ENCODE results near the gene OR4D6.

Gene OR4D6

GRCh38 chr11:59473015-59473414, 16.3 kb downstream of the OR4D6 start, which contains the start of gene OR4D10:
TSS of gene OR4D10 (plus strand) at chr11:59473315. CDS start at chr11:59477430, 4,115 bp downstream.
- Histone ChIP-seq H3K36me3 (ENCODE audit: control insufficient read depth, insufficient read depth, low read length) (no peaks in the 10 kb centered on the region), H3K27me3 (replicated peaks; ENCODE audit: control insufficient read depth, insufficient read depth, low read length) (no peaks in the 10 kb centered on the region), H3K4me3 (replicated peaks; ENCODE audit: low read depth, low read length) (no peak within 1 kb of the TSS)
- TF ChIP-seq CTCF (IDR thresholded peaks at IDR 0.05; ENCODE audit: insufficient read depth, low read length, poor library complexity, severe bottlenecking): no peak
- DNase-seq (ENCODE audit: extremely low read depth, insufficient read length): no peak

- Histone ChIP-seq H3K27me3 (replicated peaks; ENCODE audit: control insufficient read depth, insufficient read depth, low read length) (no peaks in the 10 kb centered on the region), H3K4me3 (replicated peaks; ENCODE audit: low read depth, low read length) (no peak overlapping the region), H3K36me3 (ENCODE audit: control insufficient read depth, insufficient read depth, low read length) (no peaks in the 10 kb centered on the region)
- TF ChIP-seq CTCF (IDR thresholded peaks at IDR 0.05; ENCODE audit: insufficient read depth, low read length, poor library complexity, severe bottlenecking): no peak
- DNase-seq (ENCODE audit: extremely low read depth, insufficient read length): no peak
Measured at GRCh38 chr11:59475176-59475575, 18.4 kb downstream of the OR4D6 start.

- no peak for DNase-seq (ENCODE audit: extremely low read depth, insufficient read length)
- no peak overlapping the region for H3K4me3 ChIP-seq (replicated peaks; ENCODE audit: low read depth, low read length)
- no peaks in the 10 kb centered on the region for H3K27me3 ChIP-seq (replicated peaks; ENCODE audit: control insufficient read depth, insufficient read depth, low read length)
- no peaks in the 10 kb centered on the region for H3K36me3 ChIP-seq (ENCODE audit: control insufficient read depth, insufficient read depth, low read length)
- TF ChIP-seq CTCF (IDR thresholded peaks at IDR 0.05; ENCODE audit: insufficient read depth, low read length, poor library complexity, severe bottlenecking): no peak
Measured at GRCh38 chr11:59479906-59480305, 23.1 kb downstream of the OR4D6 start.

- no peak for DNase-seq (ENCODE audit: extremely low read depth, insufficient read length)
- Histone ChIP-seq H3K4me3 (replicated peaks; ENCODE audit: low read depth, low read length) (no peak overlapping the region), H3K27me3 (replicated peaks; ENCODE audit: control insufficient read depth, insufficient read depth, low read length) (no peaks in the 10 kb centered on the region), H3K36me3 (ENCODE audit: control insufficient read depth, insufficient read depth, low read length) (no peaks in the 10 kb centered on the region)
- no peak for TF ChIP-seq CTCF (IDR thresholded peaks at IDR 0.05; ENCODE audit: insufficient read depth, low read length, poor library complexity, severe bottlenecking)
Measured at GRCh38 chr11:59480359-59480758, 23.6 kb downstream of the OR4D6 start.

- Histone ChIP-seq H3K27me3 (replicated peaks; ENCODE audit: control insufficient read depth, insufficient read depth, low read length) (no peaks in the 10 kb centered on the region; the same call in 1 of the 2 replicates), H3K4me3 (replicated peaks; ENCODE audit: low read depth, low read length) (no peak overlapping the region), H3K36me3 (ENCODE audit: control insufficient read depth, insufficient read depth, low read length) (no peaks in the 10 kb centered on the region)
- DNase-seq (ENCODE audit: extremely low read depth, insufficient read length): peak; percentile 4
- no peak for TF ChIP-seq CTCF (IDR thresholded peaks at IDR 0.05; ENCODE audit: insufficient read depth, low read length, poor library complexity, severe bottlenecking)
Measured at GRCh38 chr11:59501931-59502330, 45.2 kb downstream of the OR4D6 start.

GRCh38 chr11:59503276-59503675, 46.5 kb downstream of the OR4D6 start, which contains the start of gene OR4D11:
TSS of gene OR4D11 (plus strand) at chr11:59503576. CDS start at chr11:59503576, 0 bp downstream.
- no peak for TF ChIP-seq CTCF (IDR thresholded peaks at IDR 0.05; ENCODE audit: insufficient read depth, low read length, poor library complexity, severe bottlenecking)
- no peak for DNase-seq (ENCODE audit: extremely low read depth, insufficient read length)
- Histone ChIP-seq H3K27me3 (replicated peaks; ENCODE audit: control insufficient read depth, insufficient read depth, low read length) (no peaks in the 10 kb centered on the region), H3K36me3 (ENCODE audit: control insufficient read depth, insufficient read depth, low read length) (no peaks in the 10 kb centered on the region), H3K4me3 (replicated peaks; ENCODE audit: low read depth, low read length) (no peak within 1 kb of the TSS)
